Activated CD8-positive, alpha-beta memory T cell treated with anti-CD3 and anti-CD28 coated beads for 36 hours (primary cell): Measurements from ENCODE around the gene MMP2. TPM values are rescaled to one million over a fixed set of nuclear protein-coding genes. Genes with fewer than 3 reads are reported as not detected.

ENCODE experiments used
- CTCF ChIA-PET: fragments of 350-600 bp; sonication (Branson Sonifier 250); formaldehyde crosslinking; loops from one replicate; lab custom pipeline; 2021; ENCODE audit warnings: antibody characterized with exemption; lab: Charles Lee
- POLR2A ChIA-PET: fragments of 350-600 bp; sonication (Branson Sonifier 250); formaldehyde crosslinking; loops from one replicate; lab custom pipeline; 2021; ENCODE audit warnings: antibody characterized with exemption; lab: Charles Lee
- total RNA-seq, 2 experiments: library from RNA; stranded (reverse); gene quantifications; one replicate each; pipeline ENCODE4 v1.2.3, GENCODE V29; 2021

Gene MMP2
- total RNA-seq = not detected

- ChIA-PET POLR2A (no interaction called here), CTCF (no interaction called here)
Observed at GRCh38 chr16:55478827-55479429, at the start of gene MMP2. TSS of gene MMP2 (plus strand) at chr16:55479198. CDS start at chr16:55479480, 282 bp downstream.

GRCh38 chr16:55433030-55433429 is 46.0 kb upstream of the MMP2 start:
- ChIA-PET CTCF (no interaction called here), POLR2A (no interaction called here)

- ChIA-PET CTCF (no interaction called here), POLR2A (no interaction called here)
Observed at GRCh38 chr16:55433535-55433934, 45.5 kb upstream of the MMP2 start.

- ChIA-PET POLR2A (no interaction called here), CTCF (no interaction called here)
Observed at GRCh38 chr16:55434000-55434399, 45.0 kb upstream of the MMP2 start.

- ChIA-PET CTCF (no interaction called here), POLR2A (no interaction called here)
Observed at GRCh38 chr16:55435387-55435786, 43.6 kb upstream of the MMP2 start.

- ChIA-PET CTCF (no interaction called here), POLR2A (no interaction called here)
Observed at GRCh38 chr16:55436587-55436986, 42.4 kb upstream of the MMP2 start.

GRCh38 chr16:55437625-55438024 is 41.4 kb upstream of the MMP2 start:
- ChIA-PET CTCF (no interaction called here), POLR2A (no interaction called here)

GRCh38 chr16:55438281-55438680 is 40.7 kb upstream of the MMP2 start:
- POLR2A ChIA-PET = no interaction called here
- CTCF ChIA-PET = no interaction called here

- POLR2A ChIA-PET = no interaction called here
Observed at GRCh38 chr16:55439101-55439690, 39.8 kb upstream of the MMP2 start.

GRCh38 chr16:55443434-55444346 is 35.3 kb upstream of the MMP2 start:
- CTCF ChIA-PET = interaction anchor here (0.7 kb wide), 1 partner anchor 168 kb away, joined by 3 read pairs; no protein-coding TSS in a partner anchor

More at GRCh38 chr16:55439101-55439690, 39.8 kb upstream of the MMP2 start:
- CTCF ChIA-PET = no interaction called here

GRCh38 chr16:55444754-55445485 is 34.1 kb upstream of the MMP2 start:
- POLR2A ChIA-PET = no interaction called here
- CTCF ChIA-PET = no interaction called here

More at GRCh38 chr16:55443434-55444346, 35.3 kb upstream of the MMP2 start:
- POLR2A ChIA-PET = no interaction called here

- ChIA-PET POLR2A (no interaction called here), CTCF (no interaction called here)
Observed at GRCh38 chr16:55447231-55447630, 31.8 kb upstream of the MMP2 start.

GRCh38 chr16:55452996-55453395 is 26.0 kb upstream of the MMP2 start:
- CTCF ChIA-PET = interaction anchor here (1.1 kb wide), 1 partner anchor 12 kb away, joined by 4 read pairs; no protein-coding TSS in a partner anchor
- POLR2A ChIA-PET = no interaction called here

- POLR2A ChIA-PET = interaction anchor here (0.6 kb wide), 1 partner anchor 604 kb away, joined by 3 read pairs; no protein-coding TSS in a partner anchor
- CTCF ChIA-PET = interaction anchor here (1.1 kb wide), 1 partner anchor 11 kb away, joined by 4 read pairs; no protein-coding TSS in a partner anchor
Observed at GRCh38 chr16:55453909-55454308, 25.1 kb upstream of the MMP2 start.

GRCh38 chr16:55454861-55455260 is 24.1 kb upstream of the MMP2 start:
- CTCF ChIA-PET = no interaction called here
- POLR2A ChIA-PET = no interaction called here

- CTCF ChIA-PET = no interaction called here
- POLR2A ChIA-PET = no interaction called here
Observed at GRCh38 chr16:55462241-55462640, 16.8 kb upstream of the MMP2 start.

GRCh38 chr16:55464375-55464774 is 14.6 kb upstream of the MMP2 start:
- ChIA-PET POLR2A (no interaction called here), CTCF (interaction anchor here (0.6 to 2.7 kb wide), 22 partner anchors 10 to 854 kb away, joined by 3 to 66 read pairs (median 4); no protein-coding TSS in a partner anchor)

- POLR2A ChIA-PET = no interaction called here
- CTCF ChIA-PET = interaction anchor here (0.6 to 2.7 kb wide), 23 partner anchors 9 to 853 kb away, joined by 3 to 66 read pairs (median 4); no protein-coding TSS in a partner anchor
Observed at GRCh38 chr16:55465077-55465896, 13.7 kb upstream of the MMP2 start.
